IPS DF 6.9 (cell line): Measurements from ENCODE around the gene AXIN1.
"Not testable (repeated sequence)": the region's sequence is repeated elsewhere in the genome, so short reads cannot be mapped to it uniquely, and the experiment has no call there.

Source experiments
- DNase-seq: peaks from one replicate; pipeline ENCODE4 v3.0.0-alpha.2; 2013; ENCODE audit warnings: low read depth, low spot score
- H3K27ac ChIP-seq: one replicate; pipeline ENCODE4 v1.5.1; 2013; ENCODE audit warnings: low read length, control low read depth
- H3K27me3 ChIP-seq: 2 replicates; pipeline ENCODE4 v1.6.1; 2013; ENCODE audit warnings: mild to moderate bottlenecking, low read length; ENCODE audit not compliant: control insufficient read depth, insufficient read depth
- H3K36me3 ChIP-seq: 2 replicates; pipeline ENCODE4 v1.6.1; 2013; ENCODE audit warnings: low read length; ENCODE audit not compliant: control insufficient read depth, insufficient read depth
- H3K4me1 ChIP-seq: 2 replicates; pipeline ENCODE4 v1.6.1; 2013; ENCODE audit warnings: low read length; ENCODE audit not compliant: control insufficient read depth, insufficient read depth
- H3K4me3 ChIP-seq: 2 replicates; pipeline ENCODE4 v1.5.1; 2013; ENCODE audit warnings: mild to moderate bottlenecking, low read length
- H3K9me3 ChIP-seq: 2 replicates; pipeline ENCODE4 v1.6.1; 2013; ENCODE audit warnings: low read length, inconsistent platforms; ENCODE audit not compliant: control insufficient read depth, insufficient read depth
- WGBS: extraction: QIAGEN DNeasy Blood & Tissue Kit; methylation state at CpG from one replicate; pipeline ENCODE4 v1.1.7; 2013; ENCODE audit warnings: mixed read lengths, missing lambda C conversion rate; ENCODE audit not compliant: insufficient read length, insufficient coverage; 5-methylcytosine and 5-hydroxymethylcytosine counted together

The AXIN1 gene

GRCh38 chr16:368388-369158 lies 16.1 kb upstream of the AXIN1 start:
- Histone ChIP-seq H3K36me3 (peaks cover 32% of the 10 kb centered on the region), H3K4me3 (no peak overlapping the region)

DNA sequence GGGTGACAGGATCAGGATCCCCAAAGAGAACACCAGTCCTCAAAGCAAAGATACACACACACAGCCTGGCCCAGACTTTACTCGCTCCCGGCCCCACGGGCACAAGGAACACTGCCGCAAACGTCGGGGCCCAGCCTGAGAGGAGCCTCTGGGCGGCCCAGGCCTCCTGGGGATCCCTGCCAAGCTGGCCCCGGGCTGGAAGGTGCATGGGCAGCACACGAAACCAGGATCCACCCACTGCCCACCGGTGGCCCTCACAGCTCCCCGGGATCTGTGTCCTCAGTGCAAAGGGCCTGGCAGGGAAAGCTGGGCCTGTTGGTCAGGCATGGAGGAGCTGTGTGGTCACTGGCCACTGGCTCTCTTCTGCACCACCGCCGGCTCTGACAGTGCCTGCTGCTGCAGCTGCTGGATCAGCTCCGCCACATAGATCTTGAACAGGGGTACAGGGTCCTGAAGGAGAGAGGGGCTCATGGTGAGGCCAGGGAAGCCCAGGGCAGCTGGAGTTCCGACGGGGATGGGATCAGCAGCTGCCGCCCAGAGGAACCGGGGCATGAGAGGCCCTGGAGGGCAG lies 14.9 kb upstream of the AXIN1 start:
- Histone ChIP-seq H3K4me3 (no peak overlapping the region), H3K36me3 (peaks cover 29% of the 10 kb centered on the region), H3K4me1 (peaks cover 1% of the 10 kb centered on the region; the same call in 1 of the 2 replicates), H3K9me3 (no peaks in the 10 kb centered on the region), H3K27me3 (no peaks in the 10 kb centered on the region), H3K27ac (no peak overlapping the region)
- WGBS, result no CpG with 5 or more reads among the region's 18 CpGs
- DNase-seq, result no peak

More at GRCh38 chr16:368388-369158, 16.1 kb upstream of the AXIN1 start:
- H3K27me3 ChIP-seq, result no peaks in the 10 kb centered on the region
- H3K27ac ChIP-seq, result no peak overlapping the region
- no CpG with 5 or more reads among the region's 29 CpGs for WGBS
- H3K9me3 ChIP-seq, result no peaks in the 10 kb centered on the region
- no peak for DNase-seq
- H3K4me1 ChIP-seq, result no peaks in the 10 kb centered on the region; the same call in 1 of the 2 replicates

DNA sequence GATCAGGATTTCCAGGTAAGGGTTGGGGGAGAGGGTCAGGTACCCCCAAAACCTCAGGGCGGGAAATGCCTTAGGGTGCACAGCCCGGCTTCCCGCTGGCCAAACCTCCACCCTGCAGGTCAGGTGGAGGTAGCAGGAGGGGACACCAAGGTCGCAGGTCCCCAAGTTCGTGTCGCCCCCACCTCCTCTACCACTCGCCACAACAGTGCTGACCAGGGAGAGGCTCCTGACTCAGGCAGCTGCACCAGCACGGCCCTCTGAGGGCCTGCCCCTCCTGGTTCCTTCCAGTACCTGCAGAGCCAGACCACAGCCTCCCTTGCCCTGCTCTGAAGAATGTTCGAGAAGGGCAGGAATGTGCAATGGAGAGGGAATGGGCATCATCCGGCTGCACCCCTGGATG lies 14.0 kb upstream of the AXIN1 start:
- no CpG with 5 or more reads among the region's 10 CpGs for WGBS
- no peak for DNase-seq
- H3K4me3 ChIP-seq, result no peak overlapping the region
- no peaks in the 10 kb centered on the region for H3K27me3 ChIP-seq
- no peak overlapping the region for H3K27ac ChIP-seq
- no peaks in the 10 kb centered on the region for H3K9me3 ChIP-seq
- H3K4me1 ChIP-seq, result peaks cover 2% of the 10 kb centered on the region; the same call in 1 of the 2 replicates
- H3K36me3 ChIP-seq, result peaks cover 21% of the 10 kb centered on the region

DNA sequence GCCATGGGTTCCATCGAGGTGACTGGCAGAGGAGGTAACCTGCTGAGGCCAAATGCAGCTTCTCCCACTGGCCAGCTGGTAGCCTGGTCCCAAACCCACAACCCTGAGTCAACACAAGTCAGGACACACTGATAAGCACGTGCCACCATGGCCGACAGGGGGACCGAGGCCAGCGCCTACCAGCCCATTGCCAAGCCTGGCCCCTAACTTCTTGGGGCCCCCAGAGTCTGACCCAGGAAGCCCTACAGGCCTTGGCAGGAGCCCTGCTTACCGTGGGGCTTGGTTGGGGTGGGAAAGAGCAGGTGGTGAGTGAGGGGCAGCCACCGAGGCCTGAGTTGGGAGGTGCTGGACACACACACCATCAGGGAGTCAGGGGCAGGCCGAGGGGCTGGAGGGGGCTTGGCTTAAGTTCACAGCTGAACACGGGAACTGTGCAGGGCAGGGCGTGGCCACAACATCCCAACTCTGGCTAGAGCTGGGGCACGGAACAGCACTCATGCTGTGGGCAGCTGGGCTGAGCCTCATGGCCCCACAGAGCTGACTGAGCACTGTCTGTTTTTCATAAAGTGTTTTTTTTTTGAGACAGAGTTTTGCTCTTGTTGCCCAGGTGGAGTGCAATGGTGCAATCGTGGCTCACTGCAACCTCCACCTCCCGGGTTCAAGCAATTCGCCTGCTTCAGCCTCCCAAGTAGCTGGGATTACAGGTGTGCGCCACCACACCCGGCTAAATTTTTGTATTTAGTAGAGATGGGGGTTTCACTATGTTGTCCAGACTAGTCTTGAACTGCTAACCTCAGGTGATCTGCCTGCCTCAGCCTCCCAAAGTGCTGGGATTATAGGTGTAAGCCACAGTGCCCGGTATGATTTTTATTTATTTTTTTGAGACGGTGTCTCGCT lies 12.3 kb upstream of the AXIN1 start:
- Histone ChIP-seq H3K4me1 (peaks cover 2% of the 10 kb centered on the region; the same call in 1 of the 2 replicates), H3K27ac (no peak overlapping the region), H3K9me3 (no peaks in the 10 kb centered on the region), H3K27me3 (no peaks in the 10 kb centered on the region), H3K4me3 (no peak overlapping the region), H3K36me3 (peaks cover 21% of the 10 kb centered on the region)
- WGBS, result no CpG with 5 or more reads among the region's 19 CpGs
- no peak for DNase-seq

DNA sequence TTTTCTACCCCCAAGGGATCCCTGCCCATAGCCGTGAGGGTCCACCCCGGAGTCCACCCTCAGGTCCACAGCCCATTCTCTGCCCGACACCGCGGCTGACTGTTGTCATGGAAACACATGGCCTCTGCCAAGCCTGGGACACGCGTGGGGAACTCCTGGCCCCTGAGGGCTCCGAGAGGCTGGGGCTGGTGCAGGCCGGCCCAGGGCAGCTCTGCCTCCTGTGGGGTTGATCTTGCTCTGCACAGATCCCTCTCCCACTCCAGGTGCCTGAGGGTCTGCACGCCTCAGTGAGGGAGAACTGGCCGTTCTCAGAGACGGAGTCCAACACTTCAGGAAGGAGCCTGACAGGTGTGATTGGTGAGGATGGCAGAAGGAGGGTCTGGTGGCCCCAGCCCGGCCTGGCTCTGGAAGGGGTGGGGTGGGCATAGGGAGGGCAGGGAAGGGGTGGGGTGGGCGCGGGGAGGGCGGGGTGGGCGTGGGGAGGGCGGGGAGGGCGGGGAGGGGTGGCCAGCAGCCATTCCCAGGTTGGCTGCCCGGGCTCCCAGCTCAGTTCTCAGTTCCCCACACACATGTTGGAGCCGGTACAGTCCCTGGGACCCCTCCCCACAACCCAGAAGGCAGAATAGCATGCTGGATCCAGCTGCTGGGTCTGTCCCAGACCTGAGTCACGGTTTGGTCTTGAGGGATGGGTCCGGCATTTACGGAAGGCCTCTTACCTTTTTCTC lies 11.4 kb upstream of the AXIN1 start:
- Histone ChIP-seq H3K36me3 (peaks cover 20% of the 10 kb centered on the region), H3K4me1 (peaks cover 2% of the 10 kb centered on the region; the same call in 1 of the 2 replicates), H3K27ac (no peak overlapping the region), H3K9me3 (no peaks in the 10 kb centered on the region), H3K27me3 (no peaks in the 10 kb centered on the region), H3K4me3 (no peak overlapping the region)
- no peak for DNase-seq
- no CpG with 5 or more reads among the region's 24 CpGs for WGBS

- no peaks in the 10 kb centered on the region for H3K9me3 ChIP-seq
- H3K4me1 ChIP-seq, result peaks cover 2% of the 10 kb centered on the region; the same call in 1 of the 2 replicates
- H3K4me3 ChIP-seq, result no peak overlapping the region
- WGBS, result no CpG with 5 or more reads among the region's 20 CpGs
- no peak for DNase-seq
- H3K36me3 ChIP-seq, result peaks cover 13% of the 10 kb centered on the region
- H3K27ac ChIP-seq, result no peak overlapping the region
- no peaks in the 10 kb centered on the region for H3K27me3 ChIP-seq
Measured at GRCh38 chr16:363110-363765, 10.7 kb upstream of the AXIN1 start.

DNA sequence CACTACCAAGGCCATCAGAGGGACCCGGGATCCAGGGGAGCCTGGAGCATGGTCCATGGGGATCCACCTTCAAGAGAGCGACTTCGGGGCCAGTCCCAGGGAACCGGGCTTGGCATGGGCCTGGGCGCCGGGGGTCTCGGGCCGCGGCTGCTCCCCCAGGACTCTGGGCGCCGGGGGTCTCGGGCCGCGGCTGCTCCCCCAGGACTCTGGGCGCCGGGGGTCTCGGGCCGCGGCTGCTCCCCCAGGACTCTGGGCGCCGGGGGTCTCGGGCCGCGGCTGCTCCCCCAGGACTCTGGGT lies 10.1 kb upstream of the AXIN1 start:
- DNase-seq, H3K36me3 ChIP-seq, H3K4me1 ChIP-seq, H3K9me3 ChIP-seq, H3K27ac ChIP-seq, H3K4me3 ChIP-seq, H3K27me3 ChIP-seq: not testable (repeated sequence)
- no CpG with 5 or more reads among the region's 24 CpGs for WGBS

GRCh38 chr16:361872-362701 lies 9.6 kb upstream of the AXIN1 start:
- no peaks in the 10 kb centered on the region for H3K9me3 ChIP-seq
- no peak overlapping the region for H3K27ac ChIP-seq
- peaks cover 2% of the 10 kb centered on the region; the same call in 1 of the 2 replicates for H3K4me1 ChIP-seq
- peaks cover 4% of the 10 kb centered on the region for H3K36me3 ChIP-seq
- WGBS, result no CpG with 5 or more reads among the region's 30 CpGs
- DNase-seq, result peak; percentile 63
- no peaks in the 10 kb centered on the region for H3K27me3 ChIP-seq
- no peak overlapping the region for H3K4me3 ChIP-seq

- H3K9me3 ChIP-seq, result no peaks in the 10 kb centered on the region
- WGBS, result no CpG with 5 or more reads among the region's 30 CpGs
- no peak for DNase-seq
- H3K36me3 ChIP-seq, result peaks cover 2% of the 10 kb centered on the region
- no peak overlapping the region for H3K27ac ChIP-seq
- H3K4me3 ChIP-seq, result no peak overlapping the region
- H3K4me1 ChIP-seq, result peaks cover 2% of the 10 kb centered on the region; the same call in 1 of the 2 replicates
- no peaks in the 10 kb centered on the region for H3K27me3 ChIP-seq
Measured at GRCh38 chr16:361341-361871, 8.9 kb upstream of the AXIN1 start.
